NCI-H1694 treated with DMSO at 0.1 percent for 48 hours (cell line): Measurements from ENCODE around the gene SPATA2L.

Experiments used
- DNase-seq: peaks from one replicate; lab custom pipeline; 2025; lab: John Stamatoyannopoulos, UW

Gene SPATA2L, protein sequence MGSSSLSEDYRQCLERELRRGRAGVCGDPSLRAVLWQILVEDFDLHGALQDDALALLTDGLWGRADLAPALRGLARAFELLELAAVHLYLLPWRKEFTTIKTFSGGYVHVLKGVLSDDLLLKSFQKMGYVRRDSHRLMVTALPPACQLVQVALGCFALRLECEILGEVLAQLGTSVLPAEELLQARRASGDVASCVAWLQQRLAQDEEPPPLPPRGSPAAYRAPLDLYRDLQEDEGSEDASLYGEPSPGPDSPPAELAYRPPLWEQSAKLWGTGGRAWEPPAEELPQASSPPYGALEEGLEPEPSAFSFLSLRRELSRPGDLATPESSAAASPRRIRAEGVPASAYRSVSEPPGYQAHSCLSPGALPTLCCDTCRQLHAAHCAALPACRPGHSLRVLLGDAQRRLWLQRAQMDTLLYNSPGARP

GRCh38 chr16:89701425-89702406 lies at the start of gene SPATA2L:
Gene SPATA2L (minus strand): TSS chr16:89701705. CDS start chr16:89701232, 473 bp downstream.
- peak; percentile 81 for DNase-seq

DNA sequence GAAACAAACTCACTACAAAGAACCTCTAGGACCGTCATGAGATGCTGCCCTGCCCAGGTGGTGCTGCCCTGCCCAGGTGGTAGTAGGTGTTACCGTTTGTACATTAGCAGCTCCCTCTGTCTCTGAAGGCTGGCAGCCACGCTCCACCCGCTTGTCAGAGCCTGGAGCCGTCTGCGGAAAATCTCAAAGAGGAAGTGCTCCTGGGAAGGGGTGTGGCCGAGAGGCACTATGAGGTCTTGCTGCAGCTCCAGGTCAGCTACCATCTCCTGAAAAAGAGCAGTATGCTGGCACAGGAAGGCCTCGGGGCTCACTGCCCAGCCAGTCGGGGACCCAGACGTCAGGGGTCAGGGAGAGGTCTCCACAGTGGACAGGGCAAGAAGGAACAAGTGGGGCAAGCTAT lies 48.1 kb upstream of the SPATA2L start:
- DNase-seq = no peak

- DNase-seq = no peak
Observed at GRCh38 chr16:89748921-89749320, 47.4 kb upstream of the SPATA2L start.

DNA sequence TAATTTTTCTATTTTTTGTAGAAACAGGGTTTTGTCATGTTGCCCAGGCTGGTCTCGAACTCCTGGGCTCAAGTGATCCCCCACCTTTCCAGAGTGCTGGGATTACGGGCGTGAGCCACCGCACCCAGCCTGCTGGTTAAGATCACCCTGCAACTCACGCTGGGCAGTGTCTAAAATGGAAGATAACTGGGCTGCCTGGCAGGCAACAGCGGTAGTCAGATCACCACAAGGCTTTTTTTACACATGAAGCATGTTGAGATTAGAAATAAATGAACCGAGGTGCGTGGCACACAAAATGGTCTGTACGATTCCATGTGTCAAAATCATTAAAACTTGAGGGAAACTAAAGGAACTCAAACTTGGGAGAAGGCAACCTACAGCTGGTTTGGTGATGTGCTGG lies 46.6 kb upstream of the SPATA2L start:
- DNase-seq = no peak

DNA sequence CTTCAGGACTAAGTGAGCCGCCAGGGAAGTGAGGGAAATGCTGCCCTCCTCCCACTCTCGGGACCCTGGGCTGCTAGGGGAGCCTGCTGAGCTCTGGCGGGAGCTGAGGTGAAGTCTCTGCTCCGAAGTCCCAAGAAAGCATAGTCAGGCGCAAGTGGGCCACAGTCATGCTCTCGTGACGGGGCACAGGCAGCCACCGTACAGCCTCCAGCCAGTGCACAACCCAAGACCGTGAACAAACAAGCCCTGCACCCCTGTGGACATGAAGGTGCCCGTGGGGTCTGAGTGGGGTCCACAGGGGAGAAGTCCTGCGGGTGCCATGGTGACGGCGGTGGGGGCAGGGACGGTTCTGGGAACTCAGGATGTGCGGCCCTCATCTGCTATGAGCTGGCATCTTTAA lies 44.5 kb upstream of the SPATA2L start:
- no peak for DNase-seq

- no peak for DNase-seq
Observed at GRCh38 chr16:89744813-89745212, 43.3 kb upstream of the SPATA2L start.

DNA sequence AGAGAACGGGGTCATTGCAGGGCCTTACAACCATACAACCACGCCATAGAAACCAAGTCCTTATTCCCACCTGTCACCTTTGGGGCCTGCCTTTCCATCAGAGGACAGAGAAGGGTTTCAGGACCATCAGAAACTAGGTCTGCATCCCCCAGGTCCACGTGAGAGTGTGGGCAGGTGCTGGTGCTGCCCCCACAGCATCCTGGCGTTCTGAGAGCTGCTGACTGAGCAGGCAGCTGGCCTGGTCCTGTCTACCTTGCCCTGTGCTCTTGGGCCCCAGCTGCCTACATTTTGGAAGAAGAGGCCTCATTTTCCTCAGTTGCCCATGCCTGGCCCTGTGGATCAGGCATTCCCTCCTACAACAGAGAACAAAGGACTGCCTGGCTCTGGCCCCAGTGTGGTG lies 41.4 kb upstream of the SPATA2L start:
- DNase-seq = no peak

DNA sequence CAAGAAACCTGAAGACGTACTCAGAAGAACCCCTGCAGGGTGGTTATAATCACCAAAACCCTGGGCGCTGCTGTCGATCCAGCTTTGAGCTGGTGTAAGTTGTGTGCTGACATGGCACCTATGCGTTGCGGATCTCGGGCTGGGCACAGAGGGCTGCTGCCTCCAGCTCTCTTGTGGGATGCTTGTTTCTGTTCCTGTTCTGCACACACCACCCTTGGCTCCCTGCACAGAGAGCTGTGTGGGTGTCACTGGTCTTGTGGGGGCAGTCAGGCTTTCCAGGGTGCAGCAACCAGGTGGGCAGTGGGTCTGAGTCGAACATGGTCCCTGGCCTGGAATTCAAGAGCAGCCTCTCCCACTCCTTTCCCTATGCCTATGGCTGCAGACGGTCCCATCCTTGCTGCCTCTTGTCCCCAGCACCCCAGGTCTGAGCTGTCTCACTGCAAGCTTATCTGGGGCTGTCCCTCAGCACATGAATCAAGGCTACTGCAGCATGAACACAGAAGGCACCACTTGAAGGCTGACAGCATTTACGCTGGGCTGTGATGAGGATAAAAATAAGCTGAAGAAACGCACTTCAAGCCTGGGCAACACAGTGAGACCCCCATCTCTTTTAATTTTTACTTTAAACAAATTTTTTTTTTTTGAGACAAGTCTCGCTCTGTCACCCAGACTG lies 40.0 kb upstream of the SPATA2L start:
- no peak for DNase-seq

GRCh38 chr16:89739383-89739782 lies 37.9 kb upstream of the SPATA2L start:
- DNase-seq = no peak

GRCh38 chr16:89738538-89739317 lies 37.2 kb upstream of the SPATA2L start:
- no peak for DNase-seq

- DNase-seq = no peak
Observed at GRCh38 chr16:89738072-89738377, 36.5 kb upstream of the SPATA2L start.

- DNase-seq = no peak
Observed at GRCh38 chr16:89737341-89738071, 36.0 kb upstream of the SPATA2L start.

DNA sequence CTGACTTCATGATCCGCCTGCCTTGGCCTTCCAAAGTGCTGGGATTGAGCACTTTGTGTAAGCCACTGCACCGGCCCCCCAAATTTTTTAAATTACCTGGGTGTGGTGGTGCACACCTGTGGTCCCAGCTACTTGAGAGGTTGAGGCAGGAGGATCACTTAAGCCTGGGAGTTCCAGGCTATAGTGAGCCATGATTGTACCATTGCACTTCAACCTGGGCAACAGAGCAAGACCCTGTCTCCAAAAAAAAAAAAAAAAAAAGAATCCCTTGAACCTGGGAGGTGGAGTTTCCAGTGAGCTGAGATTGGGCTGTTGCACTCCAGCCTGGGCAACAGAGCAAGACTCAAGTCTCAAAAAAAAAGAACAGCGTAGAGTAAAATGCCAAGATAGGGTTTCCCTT lies 35.0 kb upstream of the SPATA2L start:
- no peak for DNase-seq

- DNase-seq = no peak
Observed at GRCh38 chr16:89733792-89734191, 32.3 kb upstream of the SPATA2L start.

DNA sequence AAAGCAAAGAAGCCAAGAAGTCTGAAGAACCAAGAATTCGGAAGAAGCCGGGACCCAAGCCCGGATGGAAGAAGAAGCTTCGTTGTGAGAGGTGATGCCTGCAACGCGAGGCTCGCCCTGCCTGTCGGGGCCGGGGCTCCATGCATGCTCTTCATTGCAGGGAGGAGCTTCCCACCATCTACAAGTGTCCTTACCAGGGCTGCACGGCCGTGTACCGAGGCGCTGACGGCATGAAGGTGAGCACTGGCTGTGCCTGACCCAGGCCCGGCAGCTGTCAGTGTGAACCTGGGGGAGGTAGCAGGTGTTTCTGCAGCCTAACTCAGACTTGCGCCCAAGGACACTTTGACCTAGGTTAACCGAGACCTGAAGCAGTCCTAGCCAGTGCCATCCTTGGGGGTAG lies 31.8 kb upstream of the SPATA2L start:
- no peak for DNase-seq

GRCh38 chr16:89732918-89733242 lies 31.4 kb upstream of the SPATA2L start:
- no peak for DNase-seq

DNA sequence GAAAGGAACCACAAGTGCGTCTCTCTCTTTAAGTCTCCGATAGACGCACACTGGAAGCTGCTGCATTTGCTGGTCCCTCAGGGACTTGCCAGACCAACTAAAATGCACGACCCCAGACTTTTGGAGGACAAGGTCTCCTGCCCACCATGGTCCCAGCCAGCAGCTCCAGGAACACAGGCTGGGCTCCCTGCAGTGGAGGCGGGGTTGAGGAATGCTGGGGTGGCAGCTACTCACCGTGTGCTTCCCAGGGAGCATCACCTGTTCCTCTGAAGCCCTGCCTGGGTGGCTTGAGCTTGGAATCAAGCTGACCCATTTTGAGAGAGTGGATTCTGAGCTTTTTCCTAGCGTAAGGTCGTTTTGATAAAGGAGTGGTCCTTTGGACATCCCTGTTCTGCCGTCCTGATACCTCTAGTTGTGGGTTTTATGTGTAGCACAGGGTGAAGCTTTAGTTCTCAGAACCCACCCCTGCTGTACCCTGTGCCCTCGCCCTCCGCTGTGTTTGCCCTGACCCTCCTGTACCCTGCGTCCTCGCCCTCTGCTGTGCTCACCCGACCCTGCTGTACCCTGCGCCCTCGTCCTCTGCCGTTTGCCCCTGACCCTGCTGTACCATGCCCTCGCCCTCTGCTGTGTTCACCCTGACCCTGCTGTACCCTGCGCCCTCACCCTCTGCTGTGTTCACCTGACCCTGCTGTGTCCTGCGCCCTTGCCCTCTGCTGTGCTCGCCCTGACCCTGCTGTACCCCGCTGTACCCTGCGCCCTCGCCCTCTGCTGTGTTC lies 30.8 kb upstream of the SPATA2L start:
- DNase-seq = no peak

GRCh38 chr16:89730610-89731234 lies 29.2 kb upstream of the SPATA2L start:
- DNase-seq = no peak

DNA sequence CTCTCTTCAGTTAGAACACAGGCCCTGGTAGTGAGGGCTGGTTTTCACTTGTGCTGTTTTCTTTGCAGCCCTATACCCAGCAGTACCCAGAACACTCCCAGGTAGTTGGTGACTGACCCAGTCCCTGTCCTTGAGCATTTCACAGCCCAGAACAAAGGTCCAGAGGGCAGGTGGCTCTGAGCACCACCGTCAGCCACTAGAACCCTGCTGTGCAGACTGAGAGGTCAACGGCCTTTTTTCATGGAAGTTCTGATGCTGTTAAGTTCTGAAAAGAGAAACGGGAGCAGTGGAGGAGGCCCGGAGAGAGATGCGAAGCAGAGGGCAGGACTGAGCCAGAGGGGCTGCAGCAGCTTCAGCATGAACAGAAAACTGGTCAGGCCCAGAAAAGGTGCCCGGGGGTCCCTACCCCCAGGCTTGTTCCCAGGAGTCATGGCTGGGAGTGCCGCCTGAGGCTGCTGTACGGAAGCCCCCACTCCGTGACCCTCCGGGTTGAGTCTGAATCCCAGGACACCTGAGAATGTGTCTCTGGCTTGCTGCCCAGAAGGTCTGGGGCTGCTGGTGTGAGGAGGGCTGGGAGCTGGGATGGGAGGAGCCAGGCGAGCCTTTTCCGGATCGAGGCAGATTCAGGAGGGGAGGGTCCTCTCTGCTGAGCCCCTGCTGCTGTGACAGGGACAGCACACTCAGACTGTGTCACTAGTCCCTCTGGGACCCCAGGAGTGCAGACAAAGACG lies 28.5 kb upstream of the SPATA2L start:
- no peak for DNase-seq
